Body of pancreas (tissue), 4 donors: ENCODE results near the gene ANKS1A.

ENCODE experiments used
- CTCF ChIP-seq, 7 experiments: fragments of 450-650 bp in 4 of 7; fragments of 200-600 bp in 3 of 7; sonication (generic) in 3 of 7; IDR thresholded peaks; one replicate each; pipeline ENCODE4 v1.5.1; 2016 to 2019; ENCODE audit warnings: antibody characterized with exemption in 7 of 7
- POLR2A ChIP-seq, 3 donors: fragments of 450-650 bp; IDR thresholded peaks; one replicate each; pipeline ENCODE4 v1.6.1; 2016; ENCODE audit warnings: antibody characterized with exemption in 3 of 3, mild to moderate bottlenecking in 2 of 3

- TF ChIP-seq CTCF (IDR thresholded peaks at IDR 0.05) (no peak), POLR2A (IDR thresholded peaks at IDR 0.05) (no peak)
These were observed 144.6 kb downstream of the ANKS1A start for GRCh38 chr6:35033683-35034082.
